NCI-H2227 (cell line): ENCODE measurements around the gene TAOK3.
"Not testable (repeated sequence)": the region's sequence is repeated elsewhere in the genome, so short reads cannot be mapped to it uniquely, and the experiment has no call there.

Source experiments
- DNase-seq: peaks from one replicate; lab custom pipeline; 2025; ENCODE audit not compliant: unreplicated experiment; lab: John Stamatoyannopoulos, UW

The TAOK3 gene

DNA sequence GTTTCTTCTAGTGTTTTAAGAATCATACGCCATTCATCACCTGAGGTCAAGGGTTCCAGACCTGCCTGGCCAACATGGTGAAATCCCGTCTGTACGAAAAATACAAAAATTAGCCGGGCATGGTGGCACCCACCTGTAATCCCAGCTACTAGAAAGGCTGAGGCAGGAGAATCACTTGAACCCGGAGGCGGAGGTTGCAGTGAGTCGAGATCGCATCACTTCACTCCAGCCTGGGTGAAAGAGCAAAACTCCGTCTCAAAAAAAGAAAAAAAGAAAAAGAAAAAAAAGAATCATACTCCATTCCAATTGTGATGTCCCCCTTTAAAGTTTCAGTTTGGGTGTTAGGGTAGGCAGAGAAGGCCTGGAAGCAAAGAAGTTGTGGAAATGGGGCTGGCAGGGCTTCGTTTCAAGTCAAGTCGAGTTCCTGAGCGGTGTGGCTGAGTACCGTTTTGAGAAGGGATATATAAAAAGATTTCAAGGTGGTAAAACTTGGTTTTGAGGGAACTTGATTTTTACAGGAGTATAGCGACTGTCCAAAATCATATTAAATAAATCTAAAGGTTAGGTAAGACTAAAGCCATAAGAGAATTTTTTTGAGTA is 1.5 kb upstream of the TAOK3 start:
- DNase-seq = no peak

DNA sequence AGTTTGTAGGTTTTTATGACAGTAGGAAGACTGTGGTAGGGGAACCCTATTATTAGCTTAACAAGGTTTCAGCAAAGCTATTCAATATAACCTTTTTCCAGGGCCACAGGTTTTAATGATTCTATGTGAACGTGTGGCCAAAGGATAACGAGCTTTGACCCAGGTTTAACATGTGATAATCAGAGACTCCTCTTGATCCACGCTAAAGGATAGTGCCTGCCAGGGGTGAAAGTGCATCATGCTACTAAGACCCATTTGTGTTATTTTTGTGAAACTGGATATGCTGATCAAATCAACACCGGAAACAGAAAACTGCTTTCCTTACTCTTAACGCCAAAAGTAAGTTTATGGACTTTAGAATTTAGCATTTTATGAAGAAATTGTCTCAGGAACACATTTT is 909 bp upstream of the TAOK3 start:
- DNase-seq = no peak

- DNase-seq = peak; percentile 17
Measured at GRCh38 chr12:118371321-118372282, 1.1 kb downstream of the TAOK3 start.

- no peak for DNase-seq
Measured at GRCh38 chr12:118370601-118371000, 2.1 kb downstream of the TAOK3 start.

DNA sequence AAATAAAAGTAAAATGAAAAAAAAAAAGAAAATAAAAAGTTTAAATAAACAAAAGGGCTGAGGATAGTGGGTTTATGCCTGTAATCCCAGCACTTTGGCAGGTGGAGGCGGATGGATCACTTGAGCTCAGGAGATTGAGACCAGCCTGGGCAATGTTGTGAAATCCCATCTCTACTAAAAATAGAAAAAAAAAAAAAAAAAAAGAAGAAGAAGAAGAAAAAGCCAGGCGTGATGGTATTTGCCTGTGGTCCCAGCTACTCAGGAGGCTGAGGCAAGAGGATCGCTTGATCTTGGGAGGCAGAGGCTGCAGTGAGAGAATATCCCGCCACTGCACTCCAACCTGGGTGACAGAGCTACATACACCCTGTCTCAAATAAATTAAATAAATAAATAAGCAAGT is 3.9 kb downstream of the TAOK3 start:
- no peak for DNase-seq

GRCh38 chr12:118361889-118362288 is 10.8 kb downstream of the TAOK3 start:
- DNase-seq = no peak

GRCh38 chr12:118361092-118361404 is 11.7 kb downstream of the TAOK3 start:
- no peak for DNase-seq

DNA sequence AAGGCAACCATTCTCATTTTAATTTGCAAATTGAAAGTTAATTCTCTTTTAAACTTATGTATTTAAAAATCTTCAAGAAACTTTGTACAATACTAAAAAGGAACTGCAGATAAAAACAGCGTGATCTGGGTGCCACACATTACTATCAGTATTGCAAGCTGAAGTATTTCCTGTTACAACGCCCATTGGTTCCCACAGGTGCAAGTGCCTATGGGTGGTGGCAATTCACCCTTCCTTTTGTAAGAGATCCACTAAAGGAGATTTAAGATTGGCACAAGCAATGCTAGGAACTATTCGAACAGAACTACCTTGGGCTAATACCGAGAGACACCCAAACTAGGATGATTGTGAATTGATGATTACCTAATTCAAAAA is 13.2 kb downstream of the TAOK3 start:
- no peak for DNase-seq

- no peak for DNase-seq
Measured at GRCh38 chr12:118358612-118359540, 13.8 kb downstream of the TAOK3 start.

DNA sequence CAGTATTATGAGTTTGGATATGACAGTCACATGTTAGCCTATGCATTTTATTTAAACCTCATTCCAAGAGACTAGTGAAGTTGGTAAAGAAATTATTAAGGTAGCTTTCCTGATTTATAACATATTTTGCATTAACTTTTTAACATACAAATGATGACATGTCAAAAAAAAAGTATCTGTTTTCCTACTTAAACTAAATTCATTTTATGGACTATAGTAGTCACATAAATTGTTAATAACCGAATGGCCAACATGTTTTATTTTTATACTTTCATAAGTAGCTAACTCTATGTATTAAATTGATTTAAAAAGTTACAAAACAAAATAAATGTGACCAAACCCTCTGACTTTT is 14.7 kb downstream of the TAOK3 start:
- DNase-seq = no peak

DNA sequence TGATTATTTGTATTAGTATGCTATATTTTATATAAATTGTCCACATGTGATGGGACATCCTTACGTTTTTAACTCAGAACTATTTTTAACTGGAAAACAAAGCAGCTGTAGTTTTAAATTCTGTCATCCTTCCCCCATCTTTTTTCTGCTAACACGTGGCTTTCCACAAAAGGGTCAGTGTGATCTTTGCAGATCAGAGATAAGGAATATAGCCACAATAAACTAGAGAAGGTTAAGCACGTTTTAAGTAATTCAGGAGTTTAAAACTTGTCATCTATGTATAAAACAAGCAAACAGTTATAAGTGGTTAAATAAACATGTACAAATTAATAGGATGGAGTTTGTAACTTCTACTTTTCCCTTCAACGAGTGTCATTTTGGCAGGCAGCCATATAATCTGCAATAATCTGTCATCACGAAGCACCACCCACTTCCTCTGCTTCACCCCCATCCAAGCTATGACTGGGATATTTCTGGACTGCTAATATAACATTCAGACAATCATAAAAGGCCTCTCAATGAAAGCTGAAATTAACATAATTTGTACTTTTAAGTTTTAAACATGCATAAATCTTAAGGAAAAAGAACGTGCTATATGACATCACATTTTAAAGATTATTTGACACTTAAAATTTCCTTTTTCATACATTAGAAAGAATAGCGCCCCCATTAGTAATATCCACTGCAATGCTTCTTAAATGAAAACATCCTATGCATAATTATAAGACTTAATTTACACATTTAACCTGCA is 15.3 kb downstream of the TAOK3 start:
- DNase-seq = peak; percentile 20

- DNase-seq = no peak
Measured at GRCh38 chr12:118356809-118357256, 15.9 kb downstream of the TAOK3 start.

DNA sequence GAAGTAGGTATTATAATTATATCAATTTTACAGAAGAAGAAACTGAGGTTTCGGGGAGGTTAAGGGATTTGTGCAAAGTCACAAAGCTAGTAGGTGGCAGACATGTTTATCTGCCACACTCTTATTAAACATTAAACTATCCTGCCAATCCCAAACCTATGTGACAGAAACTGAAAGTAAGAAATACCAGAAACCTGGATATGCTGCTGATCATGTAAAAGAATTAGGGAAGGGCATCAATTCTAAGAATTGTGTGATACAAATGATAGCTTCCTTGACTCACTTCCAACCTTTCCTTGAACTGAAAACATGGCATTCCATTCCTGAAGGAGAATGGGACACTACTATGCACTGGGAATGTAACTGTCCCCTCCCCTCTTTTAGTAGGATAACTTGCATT is 16.9 kb downstream of the TAOK3 start:
- DNase-seq = no peak

- DNase-seq = no peak
Measured at GRCh38 chr12:118354903-118355302, 17.8 kb downstream of the TAOK3 start.

GRCh38 chr12:118354503-118354902 is 18.2 kb downstream of the TAOK3 start:
- not testable (repeated sequence) for DNase-seq

DNA sequence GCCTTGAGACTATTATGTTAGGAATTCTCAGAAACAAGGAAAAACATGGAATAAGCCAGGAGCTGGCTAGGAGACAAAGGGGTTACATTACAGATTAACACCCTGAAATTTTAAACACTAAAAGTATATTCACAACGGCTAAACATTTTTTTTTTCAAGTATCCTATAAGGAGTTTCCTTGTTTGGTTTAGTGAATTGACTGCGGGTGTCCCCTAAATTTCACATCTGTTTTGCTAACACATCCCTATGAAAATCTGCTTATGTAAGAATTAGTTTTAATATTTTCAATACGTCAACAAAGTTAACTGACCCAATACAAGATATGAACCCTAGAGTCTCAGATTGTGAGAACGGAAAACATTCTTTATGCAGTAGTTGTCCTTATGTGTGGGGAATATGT is 19.0 kb downstream of the TAOK3 start:
- DNase-seq = no peak

DNA sequence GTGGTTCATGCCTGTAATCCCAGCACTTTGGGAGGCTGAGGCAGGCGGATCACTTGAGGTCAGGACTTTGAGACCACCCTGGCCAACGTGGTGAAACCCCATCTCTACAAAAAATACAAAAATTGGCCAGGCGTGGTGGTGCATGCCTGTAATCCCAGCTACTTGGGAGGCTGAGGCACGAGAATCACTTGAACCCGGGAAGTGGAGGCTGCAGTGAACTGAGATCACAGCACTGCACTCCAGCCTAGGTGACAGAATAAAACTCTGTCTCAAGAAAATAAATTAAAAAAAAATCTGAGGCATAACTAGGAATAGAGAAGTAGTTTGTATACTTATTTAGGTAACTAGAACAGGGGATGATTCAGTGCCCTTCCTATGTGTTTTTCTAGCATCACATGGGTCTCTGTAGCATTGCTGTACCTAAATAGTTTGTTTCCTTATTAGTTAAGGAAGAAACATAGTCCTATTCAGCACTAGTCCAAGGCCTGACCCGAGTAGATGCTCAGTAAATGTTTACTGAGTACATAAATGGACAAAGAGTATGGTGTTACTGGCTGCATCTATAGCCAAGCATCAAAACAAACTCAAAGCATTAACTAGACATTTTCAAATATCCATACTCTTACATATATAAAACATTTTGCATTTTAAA is 21.7 kb downstream of the TAOK3 start:
- no peak for DNase-seq

- DNase-seq = no peak
Measured at GRCh38 chr12:118347916-118348315, 24.8 kb downstream of the TAOK3 start.

GRCh38 chr12:118346895-118347294 is 25.8 kb downstream of the TAOK3 start:
- no peak for DNase-seq

GRCh38 chr12:118345355-118345754 is 27.4 kb downstream of the TAOK3 start:
- no peak for DNase-seq
